Osteoblast (primary cell): ENCODE data around the gene PTF1A. TPM values are rescaled to one million over a fixed set of nuclear protein-coding genes. Genes with fewer than 3 reads are reported as not detected.

Experiments
- DNase-seq: peaks from one replicate; pipeline ENCODE4 v3.0.0; 2011; ENCODE audit warnings: low spot score, mixed read lengths; ENCODE audit not compliant: insufficient read length; ENCODE audit errors: missing footprints
- H2AFZ ChIP-seq: 2 replicates; pipeline ENCODE4 v1.6.0; 2011; ENCODE audit warnings: mild to moderate bottlenecking, low read length
- H3K27ac ChIP-seq: 2 replicates; pipeline ENCODE4 v1.5.1; 2011; ENCODE audit warnings: mild to moderate bottlenecking, low read depth, low read length, moderate library complexity
- H3K27me3 ChIP-seq: 2 replicates; pipeline ENCODE4 v1.6.0; 2012; ENCODE audit warnings: mild to moderate bottlenecking, control low read depth, inconsistent platforms, low read length, moderate library complexity; ENCODE audit not compliant: insufficient read depth
- H3K36me3 ChIP-seq: 2 replicates; pipeline ENCODE4 v1.5.1; 2011; ENCODE audit warnings: mild to moderate bottlenecking, low read length, control low read depth, moderate library complexity; ENCODE audit not compliant: insufficient read depth
- H3K4me1 ChIP-seq: 2 replicates; pipeline ENCODE4 v1.5.1; 2011; ENCODE audit warnings: mild to moderate bottlenecking, low read length, control low read depth, moderate library complexity; ENCODE audit not compliant: insufficient read depth
- H3K4me2 ChIP-seq: 2 replicates; pipeline ENCODE4 v1.6.0; 2011; ENCODE audit warnings: mild to moderate bottlenecking, low read length; ENCODE audit not compliant: insufficient read depth
- H3K4me3 ChIP-seq: fragments of 200-600 bp; sonication (generic); 3 replicates; pipeline ENCODE4 v1.5.1; 2012; ENCODE audit warnings: mild to moderate bottlenecking, low read length, inconsistent platforms; ENCODE audit not compliant: insufficient read depth
- H3K79me2 ChIP-seq: 2 replicates; pipeline ENCODE4 v1.6.0; 2012; ENCODE audit warnings: mild to moderate bottlenecking, low read length, control low read depth, inconsistent platforms; ENCODE audit not compliant: insufficient read depth
- H3K9me3 ChIP-seq: 2 replicates; pipeline ENCODE4 v1.5.1; 2011; ENCODE audit warnings: low read depth, low read length, control low read depth
- H4K20me1 ChIP-seq: 2 replicates; pipeline ENCODE4 v1.6.0; 2012; ENCODE audit warnings: mild to moderate bottlenecking, low read length, control low read depth; ENCODE audit not compliant: insufficient read depth
- total RNA-seq: library from RNA; depleted of rRNA; stranded (reverse); fragments of >200 nt; gene quantifications from 2 replicates; pipeline ENCODE4 v1.2.3, GENCODE V29; 2012
- TF ChIP-seq, protein P1 (sequence below): IDR thresholded peaks from 2 replicates; pipeline ENCODE4 v1.5.1; 2011; ENCODE audit warnings: mild to moderate bottlenecking, low read depth, low read length, moderate library complexity; ENCODE audit errors: extremely low read depth

The PTF1A gene
- total RNA-seq, 1 donor: not detected

DNA sequence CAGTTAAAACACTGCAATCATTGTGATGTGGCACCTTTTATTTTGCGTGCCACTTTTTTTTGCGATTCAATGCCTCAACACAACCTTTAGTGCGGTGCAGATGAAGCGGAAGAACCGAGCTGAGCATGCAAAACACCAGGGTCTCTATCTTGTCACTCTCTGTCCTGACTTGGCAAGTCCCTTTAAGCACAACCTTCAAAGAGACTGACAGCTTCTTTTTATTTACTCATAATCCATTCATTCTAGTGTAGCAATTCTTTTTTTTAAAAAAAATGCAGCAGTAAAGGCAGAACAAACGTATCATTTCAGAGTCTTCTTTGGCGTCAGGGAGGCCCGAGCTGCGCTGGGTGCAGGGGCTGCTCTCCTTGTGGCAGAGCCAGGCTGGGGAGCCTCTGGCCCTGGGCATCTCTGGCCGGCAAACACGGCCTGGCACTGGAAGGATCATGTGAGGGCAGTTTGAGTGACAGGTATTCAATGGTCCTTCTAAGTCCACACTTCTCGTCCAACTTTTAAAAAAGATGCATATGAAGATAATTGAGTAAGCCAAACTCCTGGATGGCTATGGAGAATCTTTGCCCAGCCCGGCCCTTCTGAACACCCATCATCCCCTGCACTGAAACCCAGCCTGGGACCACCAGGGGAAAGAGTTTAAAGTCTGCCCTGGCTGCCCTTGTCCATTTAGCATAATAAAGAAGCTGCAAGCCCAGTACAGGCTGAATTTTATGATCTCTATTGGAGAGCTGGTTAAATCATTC is 3.9 kb downstream of the PTF1A start:
- no peaks in the 10 kb centered on the region for H3K79me2 ChIP-seq
- H3K36me3 ChIP-seq: no peaks in the 10 kb centered on the region
- DNase-seq: peak; percentile 80
- peaks cover 76% of the 10 kb centered on the region for H3K27me3 ChIP-seq
- H3K4me3 ChIP-seq: no peak overlapping the region
- no peaks in the 10 kb centered on the region for H3K9me3 ChIP-seq
- no peak overlapping the region for H3K27ac ChIP-seq
- no peak overlapping the region for H3K4me2 ChIP-seq
- H4K20me1 ChIP-seq: no peaks in the 10 kb centered on the region
- no peaks in the 10 kb centered on the region for H3K4me1 ChIP-seq
- TF ChIP-seq, protein P1, sequence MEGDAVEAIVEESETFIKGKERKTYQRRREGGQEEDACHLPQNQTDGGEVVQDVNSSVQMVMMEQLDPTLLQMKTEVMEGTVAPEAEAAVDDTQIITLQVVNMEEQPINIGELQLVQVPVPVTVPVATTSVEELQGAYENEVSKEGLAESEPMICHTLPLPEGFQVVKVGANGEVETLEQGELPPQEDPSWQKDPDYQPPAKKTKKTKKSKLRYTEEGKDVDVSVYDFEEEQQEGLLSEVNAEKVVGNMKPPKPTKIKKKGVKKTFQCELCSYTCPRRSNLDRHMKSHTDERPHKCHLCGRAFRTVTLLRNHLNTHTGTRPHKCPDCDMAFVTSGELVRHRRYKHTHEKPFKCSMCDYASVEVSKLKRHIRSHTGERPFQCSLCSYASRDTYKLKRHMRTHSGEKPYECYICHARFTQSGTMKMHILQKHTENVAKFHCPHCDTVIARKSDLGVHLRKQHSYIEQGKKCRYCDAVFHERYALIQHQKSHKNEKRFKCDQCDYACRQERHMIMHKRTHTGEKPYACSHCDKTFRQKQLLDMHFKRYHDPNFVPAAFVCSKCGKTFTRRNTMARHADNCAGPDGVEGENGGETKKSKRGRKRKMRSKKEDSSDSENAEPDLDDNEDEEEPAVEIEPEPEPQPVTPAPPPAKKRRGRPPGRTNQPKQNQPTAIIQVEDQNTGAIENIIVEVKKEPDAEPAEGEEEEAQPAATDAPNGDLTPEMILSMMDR: no peak
- no peak overlapping the region for H2AFZ ChIP-seq

DNA sequence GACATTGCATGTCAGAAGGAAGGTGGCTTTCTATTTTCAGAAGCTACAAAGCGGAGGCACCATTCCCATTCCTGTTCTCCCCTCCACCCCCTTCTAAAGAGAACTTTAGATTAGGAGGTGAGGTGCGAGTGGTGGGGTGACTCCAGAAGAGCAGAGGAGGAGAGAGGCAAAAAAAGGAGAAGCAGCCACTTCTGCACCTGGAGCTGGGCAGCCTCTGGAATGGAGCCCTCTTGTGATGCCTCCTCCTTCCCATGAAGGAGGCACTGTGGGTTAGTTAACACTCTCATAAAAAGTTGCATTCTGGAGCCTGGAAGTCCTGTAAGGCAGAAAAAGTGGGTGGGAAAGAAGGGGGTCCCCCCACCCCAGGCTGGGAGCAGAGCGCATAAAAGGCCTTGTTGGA is 4.8 kb downstream of the PTF1A start:
- Histone ChIP-seq H3K4me1 (no peaks in the 10 kb centered on the region), H3K4me3 (no peak overlapping the region), H2AFZ (no peak overlapping the region), H3K4me2 (no peak overlapping the region), H3K9me3 (no peaks in the 10 kb centered on the region), H3K36me3 (no peaks in the 10 kb centered on the region), H3K27me3 (peaks cover 67% of the 10 kb centered on the region), H3K27ac (no peak overlapping the region), H4K20me1 (no peaks in the 10 kb centered on the region), H3K79me2 (no peaks in the 10 kb centered on the region)
- DNase-seq: peak; percentile 75
- TF ChIP-seq, protein P1: no peak

DNA sequence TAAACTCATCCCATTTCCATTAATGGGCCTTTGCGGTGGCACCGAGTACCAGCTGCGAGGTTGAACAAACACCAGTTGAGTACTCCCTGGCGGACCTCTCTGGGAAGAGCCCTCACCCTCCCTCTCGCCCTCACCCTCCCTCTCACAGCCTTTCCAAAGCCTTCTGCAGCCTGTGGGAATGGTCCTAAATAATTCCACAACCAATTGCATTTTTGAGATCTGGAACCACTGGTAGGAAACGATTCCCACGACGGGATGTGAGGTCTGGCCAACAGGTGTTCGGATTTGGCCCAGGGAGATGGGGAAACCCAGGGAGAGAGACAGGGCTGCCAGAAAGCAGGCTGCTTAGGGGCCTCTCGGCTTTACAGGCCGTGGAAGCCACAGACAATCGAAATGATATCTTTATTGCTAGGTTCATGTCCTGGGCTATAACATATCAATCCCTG is 5.3 kb downstream of the PTF1A start:
- peak; percentile 77 for DNase-seq
- H2AFZ ChIP-seq: no peak overlapping the region
- TF ChIP-seq, protein P1: no peak
- H3K4me2 ChIP-seq: no peak overlapping the region
- peaks cover 65% of the 10 kb centered on the region for H3K27me3 ChIP-seq
- H3K79me2 ChIP-seq: no peaks in the 10 kb centered on the region
- H3K36me3 ChIP-seq: no peaks in the 10 kb centered on the region
- H4K20me1 ChIP-seq: no peaks in the 10 kb centered on the region
- no peaks in the 10 kb centered on the region for H3K9me3 ChIP-seq
- no peak overlapping the region for H3K27ac ChIP-seq
- no peaks in the 10 kb centered on the region for H3K4me1 ChIP-seq
- H3K4me3 ChIP-seq: no peak overlapping the region

DNA sequence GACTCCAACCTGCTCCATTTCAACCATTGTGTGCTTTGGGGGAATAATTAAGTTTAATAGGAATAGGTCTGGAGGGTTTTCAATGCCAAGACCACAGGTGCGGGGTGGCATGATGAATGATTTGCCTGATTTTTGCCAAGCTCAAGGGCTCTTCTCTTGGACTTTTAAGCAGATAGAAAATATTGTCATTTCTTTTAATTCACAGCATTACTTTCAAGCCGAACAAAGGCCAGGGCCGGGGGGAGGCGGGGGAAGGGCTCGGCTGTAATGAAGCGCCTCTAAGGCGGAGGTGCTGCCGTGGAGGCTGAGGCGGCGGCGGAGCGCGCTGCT is 6.5 kb downstream of the PTF1A start:
- Histone ChIP-seq H3K27me3 (peaks cover 59% of the 10 kb centered on the region), H4K20me1 (no peaks in the 10 kb centered on the region), H3K4me1 (no peaks in the 10 kb centered on the region), H3K4me3 (no peak overlapping the region), H3K36me3 (no peaks in the 10 kb centered on the region), H3K79me2 (no peaks in the 10 kb centered on the region), H3K9me3 (no peaks in the 10 kb centered on the region), H2AFZ (no peak overlapping the region), H3K27ac (no peak overlapping the region), H3K4me2 (no peak overlapping the region)
- peak; percentile 66 for DNase-seq
- TF ChIP-seq, protein P1: no peak
